Body of pancreas (tissue), 4 donors: ENCODE results near the gene TIMP1.

Experiments used
- POLR2A ChIP-seq, 3 donors: fragments of 450-650 bp; IDR thresholded peaks; one replicate each; pipeline ENCODE4 v1.6.1; 2016; ENCODE audit warnings: antibody characterized with exemption in 3 of 3, mild to moderate bottlenecking in 2 of 3
- TF ChIP-seq, protein P1 (sequence below), 7 experiments: fragments of 450-650 bp in 4 of 7; fragments of 200-600 bp in 3 of 7; sonication (generic) in 3 of 7; IDR thresholded peaks; one replicate each; pipeline ENCODE4 v1.5.1; 2016 to 2019; ENCODE audit warnings: antibody characterized with exemption in 7 of 7

DNA sequence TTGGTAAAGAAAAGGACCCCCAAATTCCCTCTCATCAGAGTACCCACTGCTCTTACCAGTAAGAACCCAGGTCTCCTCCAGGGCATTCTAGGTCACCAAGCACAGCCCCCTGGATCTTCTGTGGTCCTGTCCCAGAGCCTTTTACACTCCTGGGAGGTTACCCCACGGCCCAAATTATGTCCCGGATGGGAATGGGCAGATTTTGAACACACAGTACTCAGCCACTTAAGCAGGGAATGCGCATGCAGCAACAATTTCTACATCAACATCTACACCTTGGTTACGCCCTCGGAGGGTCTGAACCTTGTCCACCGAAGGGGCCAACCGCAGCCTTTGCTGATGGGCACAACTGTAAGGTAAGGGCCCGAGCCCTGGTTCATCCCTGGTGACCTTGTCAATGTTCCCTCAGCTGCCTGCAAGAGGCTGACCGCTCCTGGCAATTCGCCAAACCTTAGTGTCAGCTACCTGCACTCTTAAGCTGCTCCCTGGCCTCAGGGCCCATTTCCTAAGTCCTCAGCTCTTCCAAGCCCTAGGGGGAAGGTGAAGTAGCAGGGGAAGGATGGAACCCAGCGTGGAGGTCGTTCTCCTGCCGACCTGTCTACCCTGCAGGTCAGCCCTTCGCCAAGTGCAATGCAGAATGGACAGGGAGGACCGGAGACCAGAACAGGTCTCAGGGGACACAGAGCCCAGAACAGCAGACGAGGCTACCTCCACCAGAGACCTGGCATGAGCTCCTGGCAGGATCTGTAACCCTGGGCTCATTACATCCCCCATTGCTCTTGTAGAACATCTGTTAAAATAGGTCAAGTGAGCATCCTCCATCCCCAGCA is 5.9 kb downstream of the TIMP1 start:
- TF ChIP-seq, protein P1, sequence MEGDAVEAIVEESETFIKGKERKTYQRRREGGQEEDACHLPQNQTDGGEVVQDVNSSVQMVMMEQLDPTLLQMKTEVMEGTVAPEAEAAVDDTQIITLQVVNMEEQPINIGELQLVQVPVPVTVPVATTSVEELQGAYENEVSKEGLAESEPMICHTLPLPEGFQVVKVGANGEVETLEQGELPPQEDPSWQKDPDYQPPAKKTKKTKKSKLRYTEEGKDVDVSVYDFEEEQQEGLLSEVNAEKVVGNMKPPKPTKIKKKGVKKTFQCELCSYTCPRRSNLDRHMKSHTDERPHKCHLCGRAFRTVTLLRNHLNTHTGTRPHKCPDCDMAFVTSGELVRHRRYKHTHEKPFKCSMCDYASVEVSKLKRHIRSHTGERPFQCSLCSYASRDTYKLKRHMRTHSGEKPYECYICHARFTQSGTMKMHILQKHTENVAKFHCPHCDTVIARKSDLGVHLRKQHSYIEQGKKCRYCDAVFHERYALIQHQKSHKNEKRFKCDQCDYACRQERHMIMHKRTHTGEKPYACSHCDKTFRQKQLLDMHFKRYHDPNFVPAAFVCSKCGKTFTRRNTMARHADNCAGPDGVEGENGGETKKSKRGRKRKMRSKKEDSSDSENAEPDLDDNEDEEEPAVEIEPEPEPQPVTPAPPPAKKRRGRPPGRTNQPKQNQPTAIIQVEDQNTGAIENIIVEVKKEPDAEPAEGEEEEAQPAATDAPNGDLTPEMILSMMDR (IDR thresholded peaks at IDR 0.05), result no peak
- no peak for TF ChIP-seq POLR2A (IDR thresholded peaks at IDR 0.05)
